Keratinocyte (primary cell): ENCODE measurements around the gene HIGD2A. TPM values are rescaled to one million over a fixed set of nuclear protein-coding genes. Genes with fewer than 3 reads are reported as not detected.

Source experiments
- DNase-seq: peaks from one replicate; pipeline ENCODE4 v3.0.0-alpha.2; 2011; ENCODE audit warnings: low read depth, missing footprints, low spot score
- FAIRE-seq: peaks from 2 replicates; lab custom pipeline; 2011; peaks lifted over from hg19 to GRCh38; lab: Jason Lieb, UNC
- H2AFZ ChIP-seq: 2 replicates; pipeline ENCODE4 v1.6.0; 2012; ENCODE audit warnings: low read length, control low read depth, inconsistent platforms; ENCODE audit not compliant: control insufficient read depth
- H3K27ac ChIP-seq: 2 replicates; pipeline ENCODE4 v1.5.1; 2011; ENCODE audit warnings: low read length; ENCODE audit not compliant: control insufficient read depth, insufficient read depth
- H3K27me3 ChIP-seq: 3 replicates; pipeline ENCODE4 v1.6.0; 2011; ENCODE audit warnings: low read length; ENCODE audit not compliant: control insufficient read depth, insufficient read depth; ENCODE audit errors: extremely low read depth
- H3K36me3 ChIP-seq, 2 experiments: 2 replicates in 1 of 2; 3 replicates in 1 of 2; pipeline ENCODE4 v1.5.1; 2011; ENCODE audit warnings: low read length in 2 of 2, mild to moderate bottlenecking in 1 of 2; ENCODE audit not compliant: control insufficient read depth in 2 of 2, insufficient read depth in 2 of 2; ENCODE audit errors: extremely low read depth in 1 of 2
- H3K4me1 ChIP-seq: 3 replicates; pipeline ENCODE4 v1.5.1; 2011; ENCODE audit warnings: low read length; ENCODE audit not compliant: control insufficient read depth, insufficient read depth; ENCODE audit errors: extremely low read depth
- H3K4me2 ChIP-seq: 3 replicates; pipeline ENCODE4 v1.6.0; 2011; ENCODE audit warnings: low read depth, low read length; ENCODE audit not compliant: control insufficient read depth, insufficient read depth; ENCODE audit errors: extremely low read depth
- H3K4me3 ChIP-seq, 3 experiments: fragments of 200-600 bp in 1 of 3; sonication (generic) in 1 of 3; 2 replicates in 2 of 3; 3 replicates in 1 of 3; pipeline ENCODE4 v1.5.1; 2011 to 2016; ENCODE audit warnings: low read length in 3 of 3, mild to moderate bottlenecking in 3 of 3, control low read depth in 2 of 3, inconsistent platforms in 1 of 3, low read depth in 1 of 3, mixed read lengths in 1 of 3, mixed run types in 1 of 3, moderate library complexity in 1 of 3; ENCODE audit not compliant: control insufficient read depth in 2 of 3, insufficient read depth in 2 of 3; ENCODE audit errors: extremely low read depth in 1 of 3
- H3K79me2 ChIP-seq: 2 replicates; pipeline ENCODE4 v1.6.0; 2012; ENCODE audit warnings: low read length; ENCODE audit not compliant: control insufficient read depth, insufficient read depth
- H3K9ac ChIP-seq: 3 replicates; pipeline ENCODE4 v1.6.0; 2011; ENCODE audit warnings: low read length; ENCODE audit not compliant: control insufficient read depth, insufficient read depth; ENCODE audit errors: extremely low read depth
- H3K9me1 ChIP-seq: 3 replicates; pipeline ENCODE4 v1.6.0; 2011; ENCODE audit warnings: low read length; ENCODE audit not compliant: control insufficient read depth, insufficient read depth; ENCODE audit errors: extremely low read depth
- H3K9me3 ChIP-seq: 2 replicates; pipeline ENCODE4 v1.5.1; 2012; ENCODE audit warnings: low read depth, low read length; ENCODE audit not compliant: control insufficient read depth
- H4K20me1 ChIP-seq: 3 replicates; pipeline ENCODE4 v1.6.0; 2011; ENCODE audit warnings: low read length; ENCODE audit not compliant: control insufficient read depth, insufficient read depth; ENCODE audit errors: extremely low read depth
- CTCF ChIP-seq, 3 experiments: IDR thresholded peaks in 1 of 3; conservative IDR thresholded peaks in 1 of 3; optimal IDR thresholded peaks in 1 of 3; 2 replicates in 2 of 3; 3 replicates in 1 of 3; pipeline versions ENCODE3 to v1.5.1; 2011; ENCODE audit warnings: low read length in 3 of 3, mild to moderate bottlenecking in 3 of 3, moderate library complexity in 2 of 3, control low read depth in 1 of 3, inconsistent platforms in 1 of 3; ENCODE audit not compliant: insufficient read depth in 2 of 3; ENCODE audit errors: extremely low read depth in 1 of 3
- EZH2 ChIP-seq: IDR thresholded peaks from one replicate; pipeline ENCODE4 v1.6.1; 2012; ENCODE audit warnings: inconsistent platforms, mild to moderate bottlenecking, low read length, moderate library complexity
- dilution Hi-C: fragments of 300-500 bp; cut with MboI; formaldehyde crosslinking; loops from one replicate; pipeline ENCODE4 v1.7.0; 2020; ENCODE audit warnings: low sequenced_read_pairs; ENCODE audit not compliant: extremely low pct_ligation_motif_present
- polyA plus RNA-seq, 5 experiments: library from polyadenylated mRNA; depleted of rRNA in 3 of 5; stranded (reverse) in 3 of 5; stranded (forward) in 1 of 5; unstranded in 1 of 5; fragments of >200 nt; gene quantifications; 1 replicate in 1 of 5; 2 replicates in 3 of 5; 3 replicates in 1 of 5; pipeline versions ENCODE4 v1.2.1 to v1.2.3, GENCODE V29; 2011 to 2012; ENCODE audit warnings: missing spikeins in 2 of 5, low read depth in 1 of 5, low replicate concordance in 1 of 5

HIGD2A gene
- polyA plus RNA-seq, 1 donor (not counting 4 experiments of a cell fraction or from before 2014, with no cell fraction given): 74.6 TPM

- dilution Hi-C loops: no loop called here
- DNase-seq (no peak), FAIRE-seq (no peak)
- Histone ChIP-seq H4K20me1 (peaks cover 6% of the 10 kb centered on the region), H3K9ac (no peak overlapping the region), H3K79me2 (peaks cover 35% of the 10 kb centered on the region), H2AFZ (no peak overlapping the region), H3K9me3 (no peaks in the 10 kb centered on the region), H3K4me2 (no peak overlapping the region), H3K27me3 (no peaks in the 10 kb centered on the region), H3K9me1 (no peaks in the 10 kb centered on the region), H3K27ac (no peak overlapping the region), H3K36me3 (peaks cover 41 to 54% of the 10 kb centered on the region in 2 experiments), H3K4me3 (no peak overlapping the region), H3K4me1 (peaks cover 18% of the 10 kb centered on the region)
- TF ChIP-seq EZH2: no peak
- no peak for TF ChIP-seq CTCF (optimal IDR thresholded peaks at IDR 0.05 in 1 of 3, IDR thresholded peaks at IDR 0.05 in 1 of 3, conservative IDR thresholded peaks at IDR 0.05 in 1 of 3; ENCODE audit: extremely low read depth in 1 of 3, insufficient read depth in 2 of 3, low read length in 3 of 3)
These were observed 3.6 kb upstream of the HIGD2A start for GRCh38 chr5:176384991-176385390.

- peak overlapping the region in 2 of 3 experiments; percentile 88 to 91 for H3K4me3 ChIP-seq
- peaks cover 18% of the 10 kb centered on the region for H3K4me1 ChIP-seq
- no peak overlapping the region for H3K27ac ChIP-seq
- H3K4me2 ChIP-seq: peak overlapping the region; percentile 93
- FAIRE-seq: no peak
- peaks cover 6% of the 10 kb centered on the region for H4K20me1 ChIP-seq
- H3K9ac ChIP-seq: peak overlapping the region; percentile 25
- peaks cover 38% of the 10 kb centered on the region for H3K79me2 ChIP-seq
- no peak for DNase-seq
- no peaks in the 10 kb centered on the region for H3K27me3 ChIP-seq
- dilution Hi-C loops: no loop called here
- no peak for TF ChIP-seq EZH2
- no peak for TF ChIP-seq CTCF (optimal IDR thresholded peaks at IDR 0.05 in 1 of 3, IDR thresholded peaks at IDR 0.05 in 1 of 3, conservative IDR thresholded peaks at IDR 0.05 in 1 of 3; ENCODE audit: extremely low read depth in 1 of 3, insufficient read depth in 2 of 3, low read length in 3 of 3)
- H2AFZ ChIP-seq: no peak overlapping the region
- H3K36me3 ChIP-seq: peaks cover 48 to 67% of the 10 kb centered on the region in 2 experiments
- H3K9me3 ChIP-seq: no peaks in the 10 kb centered on the region
- no peaks in the 10 kb centered on the region for H3K9me1 ChIP-seq
These were observed 2.1 kb upstream of the HIGD2A start for GRCh38 chr5:176386491-176386890.
